ENCODE results near the gene XG. TPM values are rescaled to one million over a fixed set of nuclear protein-coding genes. Genes with fewer than 3 reads are reported as not detected.

XG gene
- total and polyA plus RNA-seq, 2 of the 4 experiments (the other 2 are of a cell fraction): under 0.01 TPM; not detected in 1

- ATAC-seq (ENCODE audit: low read depth): no peak
- Histone ChIP-seq H3K9me3 (ENCODE audit: control insufficient read depth, insufficient read depth, low read length) (no peaks in the 10 kb centered on the region), H4K91ac (ENCODE audit: insufficient read depth, low read depth, low read length) (no peak overlapping the region), H3K79me1 (ENCODE audit: low read depth in 1 of 2, low read length in 2 of 2) (peaks cover 3 to 6% of the 10 kb centered on the region in 2 experiments; a peak in 2 of 4 replicates), H3K23ac (ENCODE audit: low read depth, low read length) (no peak overlapping the region), H2BK120ac (ENCODE audit: low read depth, low read length) (no peak overlapping the region), H2BK20ac (ENCODE audit: low read depth, low read length) (no peak overlapping the region), H2BK5ac (ENCODE audit: low read depth, low read length, poor library complexity, severe bottlenecking) (no peak overlapping the region), H4K5ac (ENCODE audit: low read depth, low read length) (no peak overlapping the region), H3K4me1 (ENCODE audit: control insufficient read depth, insufficient read depth, low read length) (no peaks in the 10 kb centered on the region), H4K8ac (ENCODE audit: low read depth in 2 of 2, low read length in 2 of 2) (no peak overlapping the region), H3K56ac (ENCODE audit: extremely low read depth, insufficient read depth, low read length) (no peak overlapping the region), H3K18ac (ENCODE audit: low read depth, low read length) (no peak overlapping the region), H3K9ac (ENCODE audit: low read depth, low read length) (no peak overlapping the region), H2AK5ac (ENCODE audit: low read depth, low read length) (no peak overlapping the region), H3K27me3 (ENCODE audit: control insufficient read depth, insufficient read depth, low read length) (no peaks in the 10 kb centered on the region), H4K20me1 (ENCODE audit: insufficient read depth, low read length) (no peaks in the 10 kb centered on the region), H3K36me3 (ENCODE audit: control insufficient read depth, insufficient read depth, low read length) (peaks cover 38% of the 10 kb centered on the region), H2BK15ac (ENCODE audit: low read depth, low read length) (no peak overlapping the region), H3K4me2 (ENCODE audit: low read depth, low read length) (no peak overlapping the region), H2AK9ac (replicated peaks; ENCODE audit: low read depth, low read length, poor library complexity) (no peak overlapping the region), H3K4me3 (ENCODE audit: insufficient read depth, low read depth, low read length) (no peak overlapping the region), H3K27ac (ENCODE audit: insufficient read depth, low read length) (no peak overlapping the region), H2AFZ (replicated peaks; ENCODE audit: low read length, poor library complexity) (no peak overlapping the region), H3K14ac (replicated peaks; ENCODE audit: low read depth, low read length) (no peak overlapping the region), H3K9me1 (ENCODE audit: insufficient read depth, low read length) (peaks cover 3% of the 10 kb centered on the region; the same call in 1 of the 2 replicates), H3K4ac (ENCODE audit: low read depth, low read length) (no peak overlapping the region)
- TF ChIP-seq RCOR1 (IDR thresholded peaks at IDR 0.05; ENCODE audit: insufficient replicate concordance, low read length) (no peak), RAD21 (IDR thresholded peaks at IDR 0.05; ENCODE audit: low read length) (no peak), CHD1 (IDR thresholded peaks at IDR 0.05; ENCODE audit: low read depth, low read length) (no peak), MAZ (IDR thresholded peaks at IDR 0.05; ENCODE audit: borderline replicate concordance, low read depth, low read length) (no peak), NFE2L2 (IDR thresholded peaks at IDR 0.05; ENCODE audit: low read depth, low read length) (no peak), MXI1 (IDR thresholded peaks at IDR 0.05; ENCODE audit: borderline replicate concordance, low read depth, low read length) (no peak)
- in situ Hi-C loops (cut with MboI; ENCODE audit: low sequenced_read_pairs) (no loop called here), dilution Hi-C loops (cut with HindIII; ENCODE audit: low sequenced_read_pairs, unreplicated experiment) (no loop called here), intact Hi-C loops (cut with micrococcal nuclease) (no loop called here)
- POLR2A ChIA-PET (ENCODE audit: unreplicated experiment): no interaction called here
- WGBS, 2 experiments (ENCODE audit: extremely low coverage in 2 of 2, insufficient read length in 1 of 2): no CpG with 5 or more reads among the region's 9 CpGs
- no peak for DNase-seq
- CTCF ChIA-PET: no interaction called here
- BruUV-seq (replicated peaks): no TSS peak
These were observed 19.8 kb upstream of the XG start for GRCh38 chrX:2732076-2732475.

Measured in IMR-90 (cell line).